Upper lobe of left lung (tissue), 4 donors: ENCODE measurements around the gene SYTL2.

Source experiments
- CTCF ChIP-seq, 6 experiments: fragments of 450-650 bp in 4 of 6; fragments of 200-600 bp in 2 of 6; sonication (generic) in 2 of 6; IDR thresholded peaks; one replicate each; pipeline ENCODE4 v1.5.1; 2016 to 2019; ENCODE audit warnings: antibody characterized with exemption in 6 of 6
- POLR2A ChIP-seq, 4 donors: fragments of 450-650 bp; IDR thresholded peaks; one replicate each; pipeline ENCODE4 v1.5.1; 2016 to 2017; ENCODE audit warnings: antibody characterized with exemption in 4 of 4, mild to moderate bottlenecking in 2 of 4
- POLR2AphosphoS5 ChIP-seq, 2 donors: sonication (generic); formaldehyde crosslinking; IDR thresholded peaks; one replicate each; pipeline ENCODE4 v1.5.1; 2017; ENCODE audit warnings: antibody characterized with exemption in 2 of 2

GRCh38 chr11:85652786-85653447, 158.0 kb downstream of the SYTL2 start:
- no peak for TF ChIP-seq CTCF (IDR thresholded peaks at IDR 0.05)
- no peak for TF ChIP-seq POLR2AphosphoS5 (IDR thresholded peaks at IDR 0.05)
- no peak for TF ChIP-seq POLR2A (IDR thresholded peaks at IDR 0.05)
